Fibroblast of skin of left quadriceps (primary cell): ENCODE results near the gene ANO1.
"Not testable (repeated sequence)": the region's sequence is repeated elsewhere in the genome, so short reads cannot be mapped to it uniquely, and the experiment has no call there.

Experiments used
- DNase-seq, 2 experiments: peaks; one replicate each; pipeline ENCODE4 v3.0.0-alpha.2; 2013; ENCODE audit warnings: low read depth in 2 of 2

Gene ANO1

GRCh38 chr11:70210051-70210501, 132.0 kb downstream of the ANO1 start:
- DNase-seq = peak in 1 of 2 experiments; percentile 36

GRCh38 chr11:70210530-70210929, 132.4 kb downstream of the ANO1 start:
- no peak for DNase-seq

GRCh38 chr11:70212227-70212811, 134.2 kb downstream of the ANO1 start:
- no peak for DNase-seq

GRCh38 chr11:70217388-70217787, 139.3 kb downstream of the ANO1 start:
- DNase-seq = not testable (repeated sequence)

GRCh38 chr11:70218076-70218475, 140.0 kb downstream of the ANO1 start:
- not testable (repeated sequence) for DNase-seq

GRCh38 chr11:70220136-70220535, 142.0 kb downstream of the ANO1 start:
- DNase-seq = no peak

GRCh38 chr11:70220920-70221319, 142.8 kb downstream of the ANO1 start:
- DNase-seq = no peak

- no peak for DNase-seq
Measured at GRCh38 chr11:70225681-70226177, 147.6 kb downstream of the ANO1 start.

GRCh38 chr11:70226183-70226582, 148.1 kb downstream of the ANO1 start:
- DNase-seq = no peak

GRCh38 chr11:70226967-70227366, 148.8 kb downstream of the ANO1 start:
- DNase-seq = no peak

- DNase-seq = no peak
Measured at GRCh38 chr11:70229737-70230136, 151.6 kb downstream of the ANO1 start.

GRCh38 chr11:70230151-70230839, 152.2 kb downstream of the ANO1 start:
- no peak for DNase-seq

- DNase-seq = no peak
Measured at GRCh38 chr11:70230840-70231710, 153.0 kb downstream of the ANO1 start.

GRCh38 chr11:70233034-70233433, 154.9 kb downstream of the ANO1 start:
- no peak for DNase-seq

- DNase-seq = peak in 1 of 2 experiments; percentile 6
Measured at GRCh38 chr11:70233511-70233934, 155.4 kb downstream of the ANO1 start.

- no peak for DNase-seq
Measured at GRCh38 chr11:70233962-70234361, 155.8 kb downstream of the ANO1 start.
